Stomach (tissue), 9 donors: ENCODE measurements around the gene RGS12. TPM values are rescaled to one million over a fixed set of nuclear protein-coding genes. Genes with fewer than 3 reads are reported as not detected.
A peak's percentile ranks its signal among the peaks of the same experiment; 100 is the strongest.

Experiments
- DNase-seq, 2 donors: peaks; one replicate each; pipeline versions ENCODE4 v3.0.0 to v3.0.0-alpha.2; 2013 to 2019
- H3K27ac ChIP-seq, 5 donors: fragments of 200-600 bp in 4 of 5; sonication (generic) in 4 of 5; one replicate each; pipeline ENCODE4 v1.5.1; 2013 to 2019; ENCODE audit warnings: mild to moderate bottlenecking in 1 of 5, moderate library complexity in 1 of 5
- H3K27me3 ChIP-seq, 3 donors: fragments of 200-600 bp; sonication (generic); one replicate each; pipeline ENCODE4 v1.5.1; 2017 to 2019; ENCODE audit warnings: mixed run types in 1 of 3
- H3K36me3 ChIP-seq, 4 donors: fragments of 200-600 bp; sonication (generic); 1 replicate in 3 of 4; 2 replicates in 1 of 4; pipeline ENCODE4 v1.5.1; 2016 to 2019
- H3K4me1 ChIP-seq, 4 donors: fragments of 200-600 bp; sonication (generic); one replicate each; pipeline ENCODE4 v1.5.1; 2016 to 2019
- H3K4me3 ChIP-seq, 4 donors: fragments of 200-600 bp; sonication (generic) in 3 of 4; one replicate each; pipeline ENCODE4 v1.5.1; 2016 to 2019; ENCODE audit warnings: mild to moderate bottlenecking in 1 of 4
- H3K9me3 ChIP-seq, 4 donors: fragments of 200-600 bp; sonication (generic); one replicate each; pipeline ENCODE4 v1.5.1; 2016 to 2019
- EP300 ChIP-seq: sonication (generic); formaldehyde crosslinking; IDR thresholded peaks from one replicate; pipeline ENCODE4 v1.6.1; 2017; ENCODE audit warnings: antibody characterized with exemption
- POLR2A ChIP-seq, 4 donors: fragments of 450-650 bp; IDR thresholded peaks; one replicate each; pipeline ENCODE4 v1.6.1; 2016; ENCODE audit warnings: antibody characterized with exemption in 4 of 4, control low read depth in 2 of 4, mild to moderate bottlenecking in 1 of 4, moderate library complexity in 1 of 4
- POLR2AphosphoS5 ChIP-seq, 3 donors: sonication (generic); formaldehyde crosslinking; IDR thresholded peaks; one replicate each; pipeline ENCODE4 v1.6.1; 2016; ENCODE audit warnings: antibody characterized with exemption in 3 of 3
- WGBS, 5 donors: extraction: QIAGEN DNeasy Blood & Tissue Kit in 3 of 5; methylation state at CpG; one replicate each; pipeline versions ENCODE4 v1.1.5 to v1.1.7; 2013 to 2018; 5-methylcytosine and 5-hydroxymethylcytosine counted together
- intact Hi-C: fragments of 100-400 bp; cut with DNase I; formaldehyde crosslinking; loops from one replicate; pipeline ENCODE4 v1.15.1; 2023; ENCODE audit warnings: low total_unique reads
- polyA plus RNA-seq, 3 donors: library from polyadenylated mRNA; stranded (reverse); fragments of 200-250 nt; gene quantifications; one replicate each; pipeline ENCODE4 v1.2.3, GENCODE V29; 2013
- total RNA-seq, 5 donors: library from RNA; depleted of rRNA; stranded (reverse); fragments of >200 nt; gene quantifications; one replicate each; pipeline versions ENCODE4 v1.1.0 to v1.2.3, GENCODE V29; 2014 to 2016
- TF ChIP-seq, protein P1 (sequence below), 7 experiments: fragments of 450-650 bp in 4 of 7; fragments of 200-600 bp in 3 of 7; sonication (generic) in 3 of 7; IDR thresholded peaks; one replicate each; pipeline ENCODE4 v1.5.1; 2016 to 2019; ENCODE audit warnings: antibody characterized with exemption in 7 of 7, control low read depth in 2 of 7, mild to moderate bottlenecking in 1 of 7
- donor health status: healthy with polysubstance abuse.
- donor health status: Bipolar disorder and iron deficiency.
- donor health status: healthy.

The RGS12 gene
- total and polyA plus RNA-seq, 8 donors: 3.5 to 51.8 (median 19.7) TPM

DNA sequence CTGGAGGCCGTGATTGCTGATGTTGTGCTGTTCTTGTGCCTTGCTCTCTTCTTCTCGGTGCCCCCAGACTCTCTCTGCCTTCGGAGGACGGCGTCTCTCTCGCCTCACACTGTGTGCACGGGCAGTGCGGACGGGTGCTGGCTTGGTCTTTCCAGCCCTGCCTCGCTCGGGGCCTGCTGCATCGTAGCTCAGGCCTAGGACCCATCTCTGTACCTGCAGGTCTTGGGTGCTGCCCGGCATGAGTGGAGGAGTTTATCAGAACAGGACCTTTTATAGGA lies 18.2 kb downstream of the RGS12 start:
- peak in 1 of 2 donors; percentile 22 for DNase-seq

DNA sequence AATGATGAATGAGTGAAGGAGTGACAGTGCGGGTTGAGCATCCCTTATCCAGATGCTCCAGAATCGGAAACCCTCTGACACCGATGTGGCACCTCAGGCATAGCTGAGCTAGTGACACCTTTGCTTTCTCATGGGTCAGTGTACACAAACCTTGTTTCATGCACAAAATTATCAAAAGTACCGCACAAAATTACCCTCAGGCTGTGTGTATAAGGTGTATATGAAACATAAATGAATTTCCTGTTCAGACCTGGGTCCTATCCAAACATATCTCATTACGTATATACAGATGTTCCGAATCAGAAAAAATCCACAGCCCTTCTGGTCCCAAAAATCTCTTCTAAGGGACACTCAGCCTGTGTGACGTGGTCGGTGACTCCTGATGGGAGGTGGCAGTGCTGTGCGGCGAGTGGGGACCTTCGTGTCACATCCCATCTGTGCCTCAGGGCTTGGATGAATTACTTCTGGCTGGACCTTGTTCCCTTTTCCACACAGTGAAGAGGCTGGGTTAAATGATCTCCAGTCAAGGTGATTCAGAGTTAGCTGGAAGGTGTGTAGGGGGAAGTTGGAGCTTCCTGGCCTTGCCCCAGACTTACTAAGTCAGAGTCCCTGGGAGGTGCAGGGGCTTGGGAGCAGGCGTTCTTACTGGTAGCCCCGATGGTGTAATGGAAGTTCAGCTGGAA lies 18.8 kb downstream of the RGS12 start:
- intact Hi-C loops: no loop called here

More for the DNA sequence above, 18.2 kb downstream of the RGS12 start:
- H3K9me3 ChIP-seq: no peaks in the 10 kb centered on the region
- H3K4me3 ChIP-seq: no peak overlapping the region
- no peaks in the 10 kb centered on the region for H3K27me3 ChIP-seq
- TF ChIP-seq POLR2AphosphoS5 (IDR thresholded peaks at IDR 0.05) (no peak), POLR2A (IDR thresholded peaks at IDR 0.05) (no peak), EP300 (no peak)
- TF ChIP-seq, protein P1, sequence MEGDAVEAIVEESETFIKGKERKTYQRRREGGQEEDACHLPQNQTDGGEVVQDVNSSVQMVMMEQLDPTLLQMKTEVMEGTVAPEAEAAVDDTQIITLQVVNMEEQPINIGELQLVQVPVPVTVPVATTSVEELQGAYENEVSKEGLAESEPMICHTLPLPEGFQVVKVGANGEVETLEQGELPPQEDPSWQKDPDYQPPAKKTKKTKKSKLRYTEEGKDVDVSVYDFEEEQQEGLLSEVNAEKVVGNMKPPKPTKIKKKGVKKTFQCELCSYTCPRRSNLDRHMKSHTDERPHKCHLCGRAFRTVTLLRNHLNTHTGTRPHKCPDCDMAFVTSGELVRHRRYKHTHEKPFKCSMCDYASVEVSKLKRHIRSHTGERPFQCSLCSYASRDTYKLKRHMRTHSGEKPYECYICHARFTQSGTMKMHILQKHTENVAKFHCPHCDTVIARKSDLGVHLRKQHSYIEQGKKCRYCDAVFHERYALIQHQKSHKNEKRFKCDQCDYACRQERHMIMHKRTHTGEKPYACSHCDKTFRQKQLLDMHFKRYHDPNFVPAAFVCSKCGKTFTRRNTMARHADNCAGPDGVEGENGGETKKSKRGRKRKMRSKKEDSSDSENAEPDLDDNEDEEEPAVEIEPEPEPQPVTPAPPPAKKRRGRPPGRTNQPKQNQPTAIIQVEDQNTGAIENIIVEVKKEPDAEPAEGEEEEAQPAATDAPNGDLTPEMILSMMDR (IDR thresholded peaks at IDR 0.05): no peak
- H3K4me1 ChIP-seq: peaks cover 5 to 17% (median 10%) of the 10 kb centered on the region in 4 donors
- H3K27ac ChIP-seq: no peak overlapping the region
- intact Hi-C loops: no loop called here
- 87 to 93% (median 92%) methylated on average over 12 to 13 of the region's 13 CpGs for WGBS, 5 donors
- H3K36me3 ChIP-seq: peaks cover 0 to 8% (median 1%) of the 10 kb centered on the region in 4 donors

DNA sequence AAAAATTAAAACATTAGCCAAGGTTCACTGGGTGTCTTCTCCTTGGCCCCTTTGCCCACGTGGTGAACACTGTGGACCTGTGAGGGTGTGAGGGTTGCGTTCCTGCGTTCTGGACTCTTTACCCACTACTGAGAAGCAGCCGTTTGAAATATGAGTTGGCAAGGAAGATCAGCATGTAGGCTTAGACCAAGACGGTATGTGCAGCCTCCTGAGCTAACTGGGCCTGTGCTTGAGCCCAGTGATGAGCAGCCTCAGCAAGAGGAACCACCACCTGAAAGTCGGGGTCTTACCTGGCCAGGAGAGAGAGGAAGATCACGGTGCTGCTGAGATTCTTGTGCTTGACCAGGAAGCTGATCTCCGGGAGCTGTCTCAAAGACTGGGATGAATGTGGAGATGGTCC lies 19.5 kb downstream of the RGS12 start:
- Histone ChIP-seq H3K36me3 (peaks cover 0 to 21% (median 14%) of the 10 kb centered on the region in 4 donors), H3K27me3 (no peaks in the 10 kb centered on the region), H3K9me3 (no peaks in the 10 kb centered on the region), H3K27ac (no peak overlapping the region), H3K4me3 (no peak overlapping the region), H3K4me1 (peaks cover 0 to 15% (median 3%) of the 10 kb centered on the region in 4 donors)
- peak in 1 of 2 donors; percentile 5 for DNase-seq
- TF ChIP-seq, protein P1 (IDR thresholded peaks at IDR 0.05): no peak
- TF ChIP-seq POLR2AphosphoS5 (IDR thresholded peaks at IDR 0.05): no peak
- no peak for TF ChIP-seq POLR2A (IDR thresholded peaks at IDR 0.05)
- no peak for TF ChIP-seq EP300
- 81 to 88% (median 84%) methylated on average over 8 of the region's 8 CpGs for WGBS, 5 donors
- intact Hi-C loops: no loop called here

More for the DNA sequence above, 18.8 kb downstream of the RGS12 start:
- Histone ChIP-seq H3K27me3 (no peaks in the 10 kb centered on the region), H3K27ac (no peak overlapping the region), H3K4me1 (peaks cover 3 to 15% (median 5%) of the 10 kb centered on the region in 4 donors), H3K9me3 (no peaks in the 10 kb centered on the region), H3K36me3 (peaks cover 0 to 13% (median 7%) of the 10 kb centered on the region in 4 donors), H3K4me3 (no peak overlapping the region)
- WGBS, 5 donors: 75 to 92% (median 89%) methylated on average over 13 of the region's 13 CpGs
- DNase-seq: peak in 1 of 2 donors; percentile 18
- no peak for TF ChIP-seq POLR2A (IDR thresholded peaks at IDR 0.05)
- no peak for TF ChIP-seq EP300
- TF ChIP-seq POLR2AphosphoS5 (IDR thresholded peaks at IDR 0.05): no peak
- TF ChIP-seq, protein P1 (IDR thresholded peaks at IDR 0.05): no peak

DNA sequence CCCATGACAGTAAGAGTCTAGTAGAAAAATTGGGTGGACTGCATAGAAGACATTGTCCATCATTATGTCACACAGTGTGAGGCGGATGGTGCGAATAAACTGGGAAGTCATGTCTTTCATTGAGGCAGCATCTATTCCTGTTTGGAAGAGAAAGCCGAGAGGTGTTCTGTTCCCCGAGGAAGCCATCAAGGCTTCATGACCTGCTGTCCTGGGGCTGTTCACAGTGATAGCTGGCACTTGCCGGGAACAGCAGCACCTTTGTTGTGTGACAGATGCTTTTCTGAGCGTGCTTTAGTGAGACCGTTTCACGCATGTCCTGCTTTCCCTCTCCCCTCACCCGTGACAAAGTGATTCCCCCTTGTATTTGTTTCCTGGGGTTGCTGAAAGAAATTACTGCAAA lies 20.3 kb downstream of the RGS12 start:
- peaks cover 3 to 29% (median 22%) of the 10 kb centered on the region in 4 donors for H3K36me3 ChIP-seq
- 85 to 93% (median 91%) methylated on average over 9 of the region's 9 CpGs for WGBS, 5 donors
- H3K27me3 ChIP-seq: no peaks in the 10 kb centered on the region
- TF ChIP-seq POLR2A (IDR thresholded peaks at IDR 0.05): no peak
- TF ChIP-seq POLR2AphosphoS5 (IDR thresholded peaks at IDR 0.05): no peak
- no peak overlapping the region for H3K4me3 ChIP-seq
- no peak overlapping the region for H3K27ac ChIP-seq
- intact Hi-C loops: no loop called here
- DNase-seq: no peak
- H3K9me3 ChIP-seq: no peaks in the 10 kb centered on the region
- peaks cover 0 to 7% (median 3%) of the 10 kb centered on the region in 4 donors for H3K4me1 ChIP-seq
